Fibroblast of skin of right biceps (primary cell): ENCODE measurements around the gene ICAM1.

Experiments
- DNase-seq: peaks from one replicate; pipeline ENCODE4 v3.0.0-alpha.2; 2013

ICAM1 gene

GRCh38 chr19:10243606-10244005, 27.3 kb upstream of the ICAM1 start:
- no peak for DNase-seq

- no peak for DNase-seq
These were observed 25.6 kb upstream of the ICAM1 start for GRCh38 chr19:10245189-10245939.

GRCh38 chr19:10246511-10246910, 24.4 kb upstream of the ICAM1 start:
- no peak for DNase-seq

- DNase-seq: peak; percentile 99
These were observed 18.9 kb upstream of the ICAM1 start, which contains the start of gene MRPL4 for GRCh38 chr19:10251792-10252694. Gene MRPL4, plus strand, starts transcription at chr19:10252214. Its CDS starts 40 bp downstream, at chr19:10252254.

GRCh38 chr19:10252707-10253106, 18.2 kb upstream of the ICAM1 start:
- no peak for DNase-seq

GRCh38 chr19:10254244-10254643, 16.7 kb upstream of the ICAM1 start:
- DNase-seq: no peak

- DNase-seq: no peak
These were observed 15.6 kb upstream of the ICAM1 start for GRCh38 chr19:10255358-10255757.

GRCh38 chr19:10256551-10256950, 14.4 kb upstream of the ICAM1 start:
- DNase-seq: no peak

- DNase-seq: no peak
These were observed 13.8 kb upstream of the ICAM1 start for GRCh38 chr19:10256970-10257615.

- DNase-seq: no peak
These were observed 12.7 kb upstream of the ICAM1 start for GRCh38 chr19:10258080-10258710.

- peak; percentile 80 for DNase-seq
These were observed 11.6 kb upstream of the ICAM1 start for GRCh38 chr19:10259162-10259905.

GRCh38 chr19:10260141-10260584, 10.8 kb upstream of the ICAM1 start:
- DNase-seq: no peak

- peak; percentile 53 for DNase-seq
These were observed 8.1 kb upstream of the ICAM1 start for GRCh38 chr19:10262771-10263170.

- no peak for DNase-seq
These were observed 4.2 kb upstream of the ICAM1 start for GRCh38 chr19:10266706-10267105.

- DNase-seq: no peak
These were observed 2.8 kb upstream of the ICAM1 start for GRCh38 chr19:10268071-10268470.

GRCh38 chr19:10269333-10270179, 1.4 kb upstream of the ICAM1 start:
- DNase-seq: peak; percentile 65

GRCh38 chr19:10270180-10270615, 722 bp upstream of the ICAM1 start:
- no peak for DNase-seq

- DNase-seq: no peak
These were observed 695 bp downstream of the ICAM1 start for GRCh38 chr19:10271543-10272086.

- no peak for DNase-seq
These were observed 3.7 kb downstream of the ICAM1 start for GRCh38 chr19:10274589-10274988.

- DNase-seq: no peak
These were observed 7.1 kb downstream of the ICAM1 start for GRCh38 chr19:10277795-10278589.
